ENCODE measurements around the gene CLEC16A.

CLEC16A gene

DNA sequence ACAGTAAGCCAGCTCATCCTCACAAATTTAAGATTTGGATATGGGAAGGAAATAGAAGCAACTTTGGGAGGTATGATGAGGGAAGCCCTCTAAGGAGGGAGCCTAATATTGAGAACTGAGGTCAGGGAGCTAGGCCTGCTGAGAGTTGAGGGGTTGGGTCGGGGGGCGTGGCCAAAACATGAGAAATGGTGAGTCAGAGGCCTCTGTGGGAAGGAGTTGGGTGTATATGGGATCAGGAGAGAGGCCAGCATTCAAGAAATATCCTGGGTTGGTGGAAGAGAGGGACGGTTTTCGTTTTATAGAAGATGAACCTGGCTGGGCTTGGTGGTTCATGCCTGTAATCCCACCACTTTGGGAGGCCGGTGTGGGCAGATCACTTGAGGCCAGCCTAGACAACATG, 48.4 kb downstream of the CLEC16A start:
- no peak for DNase-seq

DNA sequence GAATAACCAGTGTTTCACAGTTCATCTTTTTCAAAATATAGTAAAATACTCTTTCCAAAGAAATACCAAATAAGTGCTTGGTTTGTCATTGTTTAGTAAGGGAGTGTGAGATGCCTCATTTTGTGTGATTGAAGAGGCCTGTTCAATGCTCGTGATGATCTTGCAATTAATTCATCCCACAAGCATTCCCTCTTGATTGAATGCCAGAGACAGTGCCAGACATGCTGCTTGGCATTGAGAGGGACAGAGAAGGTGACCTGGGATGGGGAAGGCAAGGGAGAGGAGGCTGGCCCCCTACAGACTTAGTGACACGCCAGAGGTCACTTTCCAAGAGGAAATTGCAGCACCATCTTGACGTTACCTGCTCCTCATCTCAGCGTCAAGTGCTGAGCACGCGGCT, 49.3 kb downstream of the CLEC16A start:
- DNase-seq = no peak

DNA sequence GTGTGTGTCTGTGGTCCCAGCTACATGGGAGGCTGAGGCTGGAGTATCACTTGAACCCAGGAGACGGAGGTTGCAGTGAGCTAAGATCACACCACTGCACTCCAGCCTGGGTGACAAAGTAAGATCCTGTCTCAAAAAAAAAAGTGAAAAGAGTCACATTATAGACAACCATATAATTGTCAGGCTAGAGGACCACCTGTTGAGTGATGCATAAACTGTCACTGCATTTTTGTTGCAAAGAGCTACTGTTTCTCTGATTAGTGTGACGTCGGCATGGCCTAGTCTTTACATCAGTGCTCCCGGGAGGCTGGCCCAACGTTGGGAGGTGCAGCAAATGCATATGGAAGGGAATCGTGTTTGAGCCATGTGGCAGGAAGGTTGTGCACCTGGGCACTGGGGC, 50.2 kb downstream of the CLEC16A start:
- DNase-seq = no peak

GRCh38 chr16:10995565-10995964, 51.2 kb downstream of the CLEC16A start:
- DNase-seq = no peak

DNA sequence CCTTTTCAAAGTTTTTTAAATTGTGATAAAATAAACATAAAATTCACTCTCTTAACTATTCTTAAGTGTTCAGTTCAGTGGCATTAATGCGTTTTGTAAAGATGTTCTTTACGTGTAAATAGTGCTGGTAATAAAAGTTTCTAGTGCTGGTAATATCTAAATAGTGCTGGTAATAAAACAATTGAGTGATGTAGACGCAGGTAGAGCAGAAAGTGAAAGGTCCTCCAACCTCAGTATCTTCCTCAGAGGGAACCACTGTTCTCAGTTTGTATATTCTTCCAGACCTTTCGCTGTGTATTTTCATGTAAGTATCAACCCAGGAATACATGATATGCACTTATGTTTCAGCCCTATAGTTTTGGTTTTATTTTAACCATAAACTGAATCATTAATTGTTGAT, 53.1 kb downstream of the CLEC16A start:
- no peak for DNase-seq

GRCh38 chr16:10999300-10999699, 54.9 kb downstream of the CLEC16A start:
- no peak for DNase-seq

DNA sequence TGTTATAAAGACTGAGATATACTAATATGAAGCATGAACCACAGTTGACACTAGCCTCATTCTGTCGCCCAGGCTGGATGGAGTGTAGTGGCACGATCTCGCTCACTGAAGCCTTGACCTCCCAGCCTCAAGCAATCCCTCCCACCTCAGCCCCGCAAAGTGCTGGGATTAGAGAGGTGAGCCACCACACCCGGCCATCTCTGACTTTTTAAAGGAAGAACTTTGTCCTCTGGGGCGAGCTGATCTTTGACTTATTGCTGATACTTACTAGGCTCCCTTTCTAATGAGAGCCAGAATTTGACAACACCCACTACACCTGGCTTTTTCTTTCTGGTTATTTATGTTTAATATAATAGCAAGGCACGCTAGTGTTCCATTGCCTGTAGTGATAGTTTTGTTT, 57.2 kb downstream of the CLEC16A start:
- no peak for DNase-seq

DNA sequence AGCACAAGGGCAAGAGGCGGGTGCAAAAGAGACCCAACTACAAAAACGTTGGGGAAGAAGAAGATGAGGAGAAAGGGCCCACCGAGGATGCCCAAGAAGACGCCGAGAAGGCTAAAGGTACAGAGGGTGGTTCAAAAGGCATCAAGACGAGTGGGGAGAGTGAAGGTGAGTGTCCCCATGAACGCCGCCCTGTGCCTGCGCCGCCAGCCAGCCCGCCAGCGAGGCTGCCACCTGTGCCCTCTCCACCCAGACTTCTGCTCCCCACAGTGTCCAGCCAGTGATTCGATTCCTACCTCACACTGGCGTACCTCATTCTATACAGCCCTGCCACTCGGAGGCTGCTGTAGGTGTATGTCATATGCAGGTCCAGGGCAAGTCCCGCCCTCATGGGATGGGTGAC, 58.8 kb downstream of the CLEC16A start:
- no peak for DNase-seq

DNA sequence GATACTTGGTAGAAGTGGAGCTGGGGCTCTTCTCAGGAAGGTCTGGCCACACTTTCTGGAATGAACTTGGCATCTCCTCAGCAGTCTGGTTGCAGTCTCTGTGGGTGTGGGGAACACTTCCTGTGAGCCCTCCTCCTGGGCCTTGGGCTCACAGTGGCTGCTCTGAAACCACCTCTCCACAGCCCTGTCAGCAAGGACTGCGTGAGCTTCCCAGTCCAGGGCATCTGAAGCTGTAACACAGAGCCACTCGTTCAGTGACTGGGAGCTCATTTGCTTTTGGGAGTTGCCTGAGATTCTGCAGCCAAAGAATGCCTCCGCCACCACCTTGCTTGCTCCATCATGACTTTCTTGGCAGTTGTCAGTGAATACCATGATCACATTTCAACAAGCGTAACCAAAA, 60.0 kb downstream of the CLEC16A start:
- peak; percentile 17 for DNase-seq

- peak; percentile 23 for DNase-seq
Observed at GRCh38 chr16:11004973-11005610, 60.7 kb downstream of the CLEC16A start.

GRCh38 chr16:11005611-11005975, 61.2 kb downstream of the CLEC16A start:
- no peak for DNase-seq

DNA sequence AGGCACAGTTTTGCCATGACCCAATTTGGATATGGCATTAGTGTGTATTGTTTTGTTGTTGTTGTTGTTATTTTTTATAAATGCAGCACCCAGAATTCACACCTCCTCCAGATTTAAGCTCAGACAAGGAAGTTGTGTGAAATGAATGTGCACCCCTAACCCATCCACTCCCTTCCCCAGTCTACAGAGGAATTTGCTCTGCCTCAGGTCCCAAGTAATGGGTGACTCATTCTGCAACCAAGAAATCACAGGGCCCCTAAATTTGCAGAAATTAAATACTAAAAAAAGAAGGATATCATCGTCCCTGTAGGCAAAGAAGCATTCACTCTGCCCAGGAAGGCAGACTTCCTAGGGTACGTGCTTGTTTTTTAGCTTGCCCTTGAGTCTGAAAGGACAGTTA, 62.3 kb downstream of the CLEC16A start:
- no peak for DNase-seq

- DNase-seq = peak; percentile 41
Observed at GRCh38 chr16:11007714-11008280, 63.4 kb downstream of the CLEC16A start.

DNA sequence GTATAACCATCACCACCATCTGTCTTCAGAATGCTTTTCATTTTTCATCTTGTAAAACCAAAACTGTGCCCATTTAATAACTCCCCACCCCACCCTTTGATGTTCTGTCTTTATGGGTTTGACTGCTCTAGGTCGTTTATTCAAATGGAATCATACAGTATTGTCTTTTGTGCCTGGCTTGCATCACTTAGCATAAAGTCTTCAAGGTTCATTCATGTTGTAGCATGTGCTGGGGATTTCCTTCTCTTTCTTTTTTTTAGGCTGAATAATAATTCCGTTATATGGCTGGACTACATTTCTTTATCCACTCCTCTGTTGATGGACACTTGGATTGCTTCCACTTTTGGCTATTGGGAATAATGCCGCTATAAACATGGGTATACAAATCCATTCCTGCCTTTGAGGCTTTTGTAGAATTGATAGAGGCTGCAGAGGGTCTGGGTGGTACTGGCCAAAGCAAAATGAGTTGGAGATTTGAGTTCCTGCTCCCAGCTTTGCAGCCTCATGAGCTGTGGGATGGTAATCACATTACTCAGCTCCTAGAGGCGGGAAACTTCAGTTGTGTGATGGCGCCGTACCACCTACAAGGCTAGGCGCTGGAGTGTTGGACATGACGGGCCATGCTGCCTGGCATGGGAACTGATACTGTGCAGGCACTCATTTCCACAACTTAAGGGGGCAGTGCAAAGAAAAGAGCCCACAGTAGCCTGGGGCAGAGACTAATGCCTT, 64.8 kb downstream of the CLEC16A start:
- no peak for DNase-seq

- DNase-seq = no peak
Observed at GRCh38 chr16:11010575-11011221, 66.3 kb downstream of the CLEC16A start.

- no peak for DNase-seq
Observed at GRCh38 chr16:11011326-11011725, 67.0 kb downstream of the CLEC16A start.

GRCh38 chr16:11012841-11013240, 68.5 kb downstream of the CLEC16A start:
- DNase-seq = no peak

GRCh38 chr16:11014136-11014535, 69.8 kb downstream of the CLEC16A start:
- no peak for DNase-seq

GRCh38 chr16:11015076-11015475, 70.7 kb downstream of the CLEC16A start:
- no peak for DNase-seq

GRCh38 chr16:11015607-11016006, 71.2 kb downstream of the CLEC16A start:
- no peak for DNase-seq

DNA sequence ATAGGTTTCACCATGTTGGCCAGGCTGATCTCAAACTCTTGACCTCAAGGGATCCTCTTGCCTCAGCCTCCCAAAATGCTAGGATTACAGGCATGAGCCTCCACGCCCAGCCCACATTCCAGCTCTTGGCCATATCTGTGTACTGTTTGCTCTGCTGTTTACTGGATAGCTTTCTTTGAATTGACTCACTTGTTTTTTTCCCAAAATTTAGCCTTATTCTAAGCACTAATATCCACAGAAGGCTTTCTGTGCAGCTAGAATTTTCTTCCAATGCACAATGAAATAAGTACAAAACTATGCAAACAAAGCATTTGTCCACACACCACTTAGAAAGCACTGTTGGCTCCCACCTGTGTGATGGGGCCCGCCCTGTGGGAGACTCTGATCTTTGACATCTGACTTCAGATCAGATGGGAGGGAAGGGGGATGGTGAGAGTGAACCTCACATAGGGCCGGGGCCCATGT, 72.2 kb downstream of the CLEC16A start:
- DNase-seq = no peak

GRCh38 chr16:11016993-11017392, 72.6 kb downstream of the CLEC16A start:
- DNase-seq = peak; percentile 31

DNA sequence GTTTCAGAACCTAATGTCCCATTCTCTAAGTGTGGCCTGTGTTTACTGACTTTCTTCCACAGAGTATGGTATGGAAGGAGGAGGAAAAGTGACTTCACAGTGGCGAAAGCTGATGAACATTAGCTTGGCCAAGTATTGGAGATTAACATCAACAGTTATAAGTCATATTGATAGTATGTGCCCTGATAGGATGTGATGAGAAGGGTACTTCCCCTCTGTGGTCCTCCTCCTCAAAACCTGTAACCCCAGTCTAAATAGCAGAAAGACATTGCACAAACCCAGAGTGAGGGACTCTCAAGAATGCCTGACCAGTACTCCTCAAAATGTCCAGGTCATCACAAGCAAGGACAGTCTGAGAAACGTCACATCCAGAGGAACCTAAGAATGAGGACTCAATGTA, 73.1 kb downstream of the CLEC16A start:
- DNase-seq = no peak

GRCh38 chr16:11020388-11020787, 76.0 kb downstream of the CLEC16A start:
- no peak for DNase-seq

All from DMS79 (cell line).